Posterior vena cava (tissue), 2 donors: ENCODE results near the gene ATP13A2. TPM values are rescaled to one million over a fixed set of nuclear protein-coding genes. Genes with fewer than 3 reads are reported as not detected.
"Not testable (repeated sequence)": the region's sequence is repeated elsewhere in the genome, so short reads cannot be mapped to it uniquely, and the experiment has no call there.

Experiments used
- DNase-seq: peaks from one replicate; pipeline ENCODE4 v3.0.0-alpha.2; 2020; ENCODE audit warnings: low spot score
- intact Hi-C, 2 donors: fragments of 100-400 bp; cut with DNase I; formaldehyde crosslinking; loops; one replicate each; pipeline versions ENCODE4 v1.14.1 to v1.14.2; 2022 to 2023
- total RNA-seq, 2 donors: library from RNA; stranded (reverse); fragmentation: NEBNext Ultra II Directional; extraction: Animal tissue kit (Norgen Biotek cat#: 25700); gene quantifications; one replicate each; pipeline ENCODE4 v1.2.1, GENCODE V29; 2021
- donor health status: DM: yes; HTN: yes; CAD: no.
- donor health status: DM: yes; HTN: yes; CAD: no.

Gene ATP13A2
- total RNA-seq, 2 donors from 2014 or later = 20.2 to 27.6 TPM

GRCh38 chr1:16945512-16945911, 66.2 kb downstream of the ATP13A2 start:
- DNase-seq, intact Hi-C loops: not testable (repeated sequence)

GRCh38 chr1:16944038-16944437, 67.7 kb downstream of the ATP13A2 start:
- intact Hi-C loops = no loop called here
- DNase-seq = no peak

GRCh38 chr1:16939386-16940180, 72.1 kb downstream of the ATP13A2 start:
- intact Hi-C loops, DNase-seq: not testable (repeated sequence)

- intact Hi-C loops = no loop called here
- DNase-seq = no peak
Measured at GRCh38 chr1:16938351-16939321, 73.1 kb downstream of the ATP13A2 start.

- DNase-seq, intact Hi-C loops: not testable (repeated sequence)
Measured at GRCh38 chr1:16936580-16936979, 75.1 kb downstream of the ATP13A2 start.

Other genes with a start within 250 kb of the ATP13A2 start
- gene RNU1-2, start 115.9 kb downstream of the ATP13A2 start, total RNA-seq = over 10,000 TPM; 12,584 to 18,986 TPM
- gene CROCC, start 90.0 kb downstream of the ATP13A2 start, total RNA-seq = 10 to 100 TPM; 12.6 to 21.6 TPM
- gene MFAP2, start 31.3 kb downstream of the ATP13A2 start, total RNA-seq = 10 to 100 TPM; 39.0 to 52.1 TPM
- gene SDHB, start 42.1 kb upstream of the ATP13A2 start, total RNA-seq = 10 to 100 TPM; 77.7 to 80.5 TPM
- 1 to 10 TPM in 1 of 2 donors, under 1 TPM in 1; 1.00 to 1.6 TPM for gene PADI2, start 107.5 kb upstream of the ATP13A2 start, total RNA-seq
- gene PADI1, start 193.2 kb upstream of the ATP13A2 start, total RNA-seq = not detected
- gene PADI3, start 237.2 kb upstream of the ATP13A2 start, total RNA-seq = not detected